Measurements from ENCODE around the gene EFNA5.

- TF ChIP-seq, protein P1, sequence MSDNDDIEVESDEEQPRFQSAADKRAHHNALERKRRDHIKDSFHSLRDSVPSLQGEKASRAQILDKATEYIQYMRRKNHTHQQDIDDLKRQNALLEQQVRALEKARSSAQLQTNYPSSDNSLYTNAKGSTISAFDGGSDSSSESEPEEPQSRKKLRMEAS (IDR thresholded peaks at IDR 0.05; ENCODE audit: low read depth, low read length) = no peak
- no peak for TF ChIP-seq CTCF (IDR thresholded peaks at IDR 0.05; ENCODE audit: low read depth, low read length)
Measured at GRCh38 chr5:107666051-107666655, 4.6 kb downstream of the EFNA5 start.

All from NB4 (cell line).